IMR-90 (cell line): ENCODE data around the gene GPATCH8. TPM values are rescaled to one million over a fixed set of nuclear protein-coding genes. Genes with fewer than 3 reads are reported as not detected.
"Not testable (repeated sequence)": the region's sequence is repeated elsewhere in the genome, so short reads cannot be mapped to it uniquely, and the experiment has no call there.

Experiments used
- ATAC-seq: fragments of 200-7000 bp; cut with Tn5 transposase; 2 replicates; pipeline ENCODE4 v1.9.1; 2020; ENCODE audit warnings: low read depth, mild to moderate bottlenecking, moderate library complexity
- BruUV-seq: library from RNA; stranded (reverse); fragments of 400-500 nt; replicated peaks from 2 replicates; lab custom pipeline; 2021; lab: Mats Ljungman, UMichigan
- CTCF ChIA-PET: fragments of 300-600 bp; formaldehyde crosslinking; extraction: SDS; loops from one replicate; lab custom pipeline; 2021; ENCODE audit warnings: antibody characterized with exemption; lab: Yijun Ruan, JAX
- POLR2A ChIA-PET: fragments of 300-600 bp; sonication (Branson Sonifier 250); formaldehyde crosslinking; loops from one replicate; lab custom pipeline; 2022; ENCODE audit warnings: antibody characterized with exemption; ENCODE audit not compliant: unreplicated experiment; lab: Charles Lee
- DNase-seq: peaks from one replicate; pipeline ENCODE4 v3.0.0; 2013
- H2AFZ ChIP-seq: replicated peaks from 2 replicates; pipeline ENCODE3; 2013; ENCODE audit warnings: low read length, mild to moderate bottlenecking; ENCODE audit not compliant: poor library complexity
- H2AK5ac ChIP-seq: 2 replicates; pipeline ENCODE4 v1.6.1; 2013; ENCODE audit warnings: low read depth, low read length, inconsistent platforms
- H2AK9ac ChIP-seq: replicated peaks from 2 replicates; pipeline ENCODE3; 2013; ENCODE audit warnings: mild to moderate bottlenecking, low read depth, low read length, moderate library complexity; ENCODE audit not compliant: poor library complexity
- H2BK120ac ChIP-seq: 2 replicates; pipeline ENCODE4 v1.6.1; 2013; ENCODE audit warnings: low read depth, low read length, inconsistent platforms
- H2BK15ac ChIP-seq: 3 replicates; pipeline ENCODE4 v1.6.1; 2013; ENCODE audit warnings: low read depth, low read length, inconsistent platforms
- H2BK20ac ChIP-seq: 2 replicates; pipeline ENCODE4 v1.6.1; 2013; ENCODE audit warnings: low read depth, mild to moderate bottlenecking, inconsistent platforms, low read length, moderate library complexity
- H2BK5ac ChIP-seq: 2 replicates; pipeline ENCODE4 v1.6.1; 2013; ENCODE audit warnings: mild to moderate bottlenecking, low read depth, low read length, inconsistent platforms; ENCODE audit not compliant: poor library complexity, severe bottlenecking
- H3K14ac ChIP-seq: replicated peaks from 2 replicates; pipeline ENCODE4 v1.6.1; 2013; ENCODE audit warnings: low read depth, low read length, inconsistent platforms
- H3K18ac ChIP-seq: 2 replicates; pipeline ENCODE4 v1.6.1; 2013; ENCODE audit warnings: low read depth, low read length, control low read depth
- H3K23ac ChIP-seq: 2 replicates; pipeline ENCODE4 v1.6.1; 2013; ENCODE audit warnings: low read depth, low read length, inconsistent platforms
- H3K27ac ChIP-seq: 2 replicates; pipeline ENCODE4 v1.5.1; 2013; ENCODE audit warnings: mild to moderate bottlenecking, control low read depth, low read length; ENCODE audit not compliant: insufficient read depth
- H3K27me3 ChIP-seq: 2 replicates; pipeline ENCODE4 v1.6.1; 2013; ENCODE audit warnings: low read length; ENCODE audit not compliant: control insufficient read depth, insufficient read depth
- H3K36me3 ChIP-seq: 2 replicates; pipeline ENCODE4 v1.6.1; 2013; ENCODE audit warnings: low read length, mixed read lengths; ENCODE audit not compliant: control insufficient read depth, insufficient read depth
- H3K4ac ChIP-seq: 2 replicates; pipeline ENCODE4 v1.6.1; 2013; ENCODE audit warnings: low read depth, low read length, inconsistent platforms
- H3K4me1 ChIP-seq: 2 replicates; pipeline ENCODE4 v1.6.1; 2013; ENCODE audit warnings: low read length, mixed read lengths; ENCODE audit not compliant: control insufficient read depth, insufficient read depth
- H3K4me2 ChIP-seq: 2 replicates; pipeline ENCODE4 v1.6.1; 2013; ENCODE audit warnings: low read depth, mild to moderate bottlenecking, control low read depth, low read length, moderate library complexity
- H3K4me3 ChIP-seq: 2 replicates; pipeline ENCODE4 v1.5.1; 2013; ENCODE audit warnings: low read depth, mild to moderate bottlenecking, control low read depth, low read length, moderate library complexity; ENCODE audit not compliant: insufficient read depth
- H3K56ac ChIP-seq: 2 replicates; pipeline ENCODE4 v1.6.1; 2013; ENCODE audit warnings: low read length, inconsistent platforms; ENCODE audit not compliant: insufficient read depth; ENCODE audit errors: extremely low read depth
- H3K79me1 ChIP-seq, 2 experiments: 2 replicates each; pipeline ENCODE4 v1.6.1; 2013; ENCODE audit warnings: low read length in 2 of 2, inconsistent platforms in 1 of 2, low read depth in 1 of 2
- H3K9ac ChIP-seq: 2 replicates; pipeline ENCODE4 v1.6.1; 2013; ENCODE audit warnings: low read depth, low read length, control low read depth
- H3K9me1 ChIP-seq: 2 replicates; pipeline ENCODE4 v1.6.1; 2013; ENCODE audit warnings: low read length, inconsistent platforms; ENCODE audit not compliant: insufficient read depth
- H3K9me3 ChIP-seq: 2 replicates; pipeline ENCODE4 v1.6.1; 2013; ENCODE audit warnings: low read length; ENCODE audit not compliant: control insufficient read depth, insufficient read depth
- H4K20me1 ChIP-seq: 2 replicates; pipeline ENCODE4 v1.6.1; 2013; ENCODE audit warnings: low read length, inconsistent platforms; ENCODE audit not compliant: insufficient read depth
- H4K5ac ChIP-seq: 2 replicates; pipeline ENCODE4 v1.6.1; 2013; ENCODE audit warnings: mild to moderate bottlenecking, low read depth, low read length, control low read depth
- H4K8ac ChIP-seq, 2 experiments: 2 replicates each; pipeline ENCODE4 v1.6.1; 2013; ENCODE audit warnings: low read depth in 2 of 2, low read length in 2 of 2, control low read depth in 1 of 2, inconsistent platforms in 1 of 2
- H4K91ac ChIP-seq: 2 replicates; pipeline ENCODE4 v1.6.1; 2013; ENCODE audit warnings: low read depth, low read length, inconsistent platforms; ENCODE audit not compliant: insufficient read depth
- WGBS, 2 experiments: methylation state at CpG; one replicate each; pipeline versions ENCODE4 v1.1.5 to v1.1.7; 2013; ENCODE audit warnings: missing lambda C conversion rate in 2 of 2; ENCODE audit not compliant: insufficient read length in 1 of 2; ENCODE audit errors: extremely low coverage in 2 of 2; 5-methylcytosine and 5-hydroxymethylcytosine counted together
- dilution Hi-C: fragments of 300-500 bp; cut with HindIII; formaldehyde crosslinking; loops from one replicate; pipeline ENCODE4 v1.14.3; 2018; ENCODE audit warnings: low sequenced_read_pairs; ENCODE audit not compliant: unreplicated experiment
- in situ Hi-C: fragments of 300-500 bp; cut with MboI; formaldehyde crosslinking; loops from 3 replicates; pipeline ENCODE4 v1.14.3; 2019; ENCODE audit warnings: low sequenced_read_pairs, inconsistent platforms, mixed read lengths
- intact Hi-C: fragments of 100-400 bp; cut with micrococcal nuclease; formaldehyde crosslinking; loops from 2 replicates; pipeline ENCODE4 v1.10.0; 2022
- polyA plus RNA-seq, 3 experiments: library from polyadenylated mRNA; depleted of rRNA; stranded (reverse); fragments of >200 nt; gene quantifications; 2 replicates each; pipeline ENCODE4 v1.2.3, GENCODE V29; 2012; ENCODE audit warnings: low replicate concordance in 1 of 3
- total RNA-seq: library from RNA; depleted of rRNA; stranded (reverse); fragments of >200 nt; gene quantifications from 2 replicates; pipeline ENCODE4 v1.2.3, GENCODE V29; 2012

Gene GPATCH8
- total and polyA plus RNA-seq, 2 of the 4 experiments (the other 2 are of a cell fraction): 8.8 to 13.2 TPM

DNA sequence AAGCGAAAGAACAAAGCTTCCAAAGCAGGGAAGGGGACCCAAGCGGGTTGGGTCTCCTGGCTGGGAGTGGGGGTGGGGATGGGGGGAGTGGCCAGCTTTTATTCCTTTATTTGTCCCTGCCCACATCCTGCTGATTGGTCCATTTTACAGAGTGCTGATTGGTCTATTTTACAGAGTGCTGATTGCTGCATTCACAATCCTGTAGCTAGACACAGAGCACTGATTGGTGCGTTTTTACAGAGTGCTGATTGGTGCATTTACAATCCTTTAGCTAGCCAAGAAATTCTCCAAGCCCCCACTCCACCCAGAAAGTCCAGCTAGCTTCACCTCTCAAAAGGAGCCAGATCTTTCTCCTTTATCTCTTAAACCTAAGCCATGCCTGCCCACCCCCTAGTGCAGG lies 34.7 kb upstream of the GPATCH8 start:
- H3K18ac ChIP-seq, H4K5ac ChIP-seq, BruUV-seq, H3K23ac ChIP-seq, H3K27me3 ChIP-seq, H3K14ac ChIP-seq, H4K91ac ChIP-seq, H4K20me1 ChIP-seq, H3K36me3 ChIP-seq, H3K4me3 ChIP-seq, H2BK120ac ChIP-seq, H3K4me2 ChIP-seq, H2BK5ac ChIP-seq, H3K56ac ChIP-seq, H2BK20ac ChIP-seq, CTCF ChIA-PET, DNase-seq, ATAC-seq, H2AFZ ChIP-seq, H3K4ac ChIP-seq, dilution Hi-C loops, H2AK9ac ChIP-seq, H3K9ac ChIP-seq, in situ Hi-C loops, H3K9me3 ChIP-seq, H3K27ac ChIP-seq, H4K8ac ChIP-seq: not testable (repeated sequence)
- Histone ChIP-seq H3K9me1 (peaks cover 22% of the 10 kb centered on the region), H2BK15ac (peak overlapping the region; percentile 49; the same call in 1 of the 3 replicates), H2AK5ac (peak overlapping the region; percentile 77; the same call in 1 of the 2 replicates), H3K79me1 (peaks cover 10 to 37% of the 10 kb centered on the region in 2 experiments), H3K4me1 (peaks cover 29% of the 10 kb centered on the region)
- POLR2A ChIA-PET: interaction anchor here (0.6 kb wide), 1 partner anchor 88 kb away, joined by 9 read pairs; no protein-coding TSS in a partner anchor
- WGBS, 2 experiments: 100% methylated on average over 1 of the region's 3 CpGs; no CpG with 5 or more reads in 1 of the 2 experiments
- intact Hi-C loops: loop anchor here (10.0 kb wide), 1 partner anchor 227 kb away; no protein-coding TSS in a partner anchor
